GM21576 (cell line): Measurements from ENCODE around the gene RPS5.
"Not testable (repeated sequence)": the region's sequence is repeated elsewhere in the genome, so short reads cannot be mapped to it uniquely, and the experiment has no call there.

Experiments
- ATAC-seq: cut with Tn5 transposase; IDR thresholded peaks from one replicate; pipeline ENCODE4 v1.9.1; 2021; ENCODE audit warnings: mild to moderate bottlenecking, moderate library complexity; ENCODE audit not compliant: unreplicated experiment

RPS5 gene

DNA sequence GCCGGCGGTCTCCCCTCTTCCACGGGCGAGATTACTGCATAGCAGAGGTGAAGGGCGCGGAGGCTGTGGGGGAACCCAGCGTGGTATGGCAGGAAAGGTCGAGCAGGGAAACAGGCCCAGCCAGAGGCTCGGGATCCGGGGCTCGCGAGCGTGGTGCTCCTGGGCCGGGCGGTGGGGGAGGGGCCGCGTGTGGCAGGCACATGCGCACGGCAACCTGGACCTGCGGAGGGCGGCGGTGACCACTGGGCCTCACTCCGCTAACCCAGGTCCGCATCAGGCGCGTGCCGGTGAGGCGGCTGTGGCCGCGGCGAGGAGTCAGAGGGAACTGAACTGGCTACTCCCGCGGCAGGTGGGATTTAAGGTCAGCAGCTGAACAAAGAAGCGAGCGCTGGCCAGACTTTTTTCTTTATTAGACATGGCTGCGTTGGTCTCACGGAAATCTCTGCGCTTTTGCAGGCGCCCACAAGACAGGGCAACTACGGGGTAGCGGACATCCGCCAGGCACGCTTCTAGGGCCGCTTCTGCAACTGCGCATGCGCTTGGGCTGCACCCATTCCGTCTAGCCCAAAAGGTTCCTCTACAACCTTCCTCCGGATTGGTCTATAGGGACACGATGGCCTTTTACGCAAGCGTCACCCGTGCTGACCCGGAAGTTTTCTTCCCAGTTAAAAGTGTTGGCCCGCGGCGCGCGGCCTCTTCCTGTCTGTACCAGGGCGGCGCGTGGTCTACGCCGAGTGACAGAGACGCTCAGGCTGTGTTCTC lies at the start of gene RPS5:
Gene RPS5 (plus strand): TSS at position 694 of the 762 bp plus-strand sequence. CDS start 869 bp downstream, outside the sequence.
- peak; percentile 84 for ATAC-seq

- no peak for ATAC-seq
Measured at GRCh38 chr19:58338336-58338735, 48.7 kb upstream of the RPS5 start.

GRCh38 chr19:58338825-58339558 lies 48.1 kb upstream of the RPS5 start:
- no peak for ATAC-seq

DNA sequence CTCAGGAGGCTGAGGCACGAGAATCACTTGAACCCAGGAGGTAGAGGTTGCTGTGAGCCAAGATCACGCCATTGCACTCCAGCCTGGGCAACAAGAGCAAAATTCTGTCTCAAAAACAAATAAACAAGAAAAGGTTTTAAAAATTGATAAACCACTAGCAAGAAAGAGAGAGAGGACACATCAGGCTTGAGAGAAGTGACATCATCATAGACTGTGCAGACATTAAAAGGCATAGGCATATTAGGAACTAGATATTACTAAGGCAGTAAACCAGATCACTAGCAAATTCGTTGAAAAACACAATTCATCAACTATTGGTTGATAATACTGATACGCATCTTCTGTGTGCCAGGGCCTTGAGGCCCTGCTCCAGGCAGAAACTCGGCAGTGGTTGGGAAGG lies 41.5 kb upstream of the RPS5 start:
- ATAC-seq: no peak

- ATAC-seq: peak; percentile 79
Measured at GRCh38 chr19:58346961-58347929, 39.8 kb upstream of the RPS5 start.

- not testable (repeated sequence) for ATAC-seq
Measured at GRCh38 chr19:58348080-58348479, 39.0 kb upstream of the RPS5 start.

- ATAC-seq: no peak
Measured at GRCh38 chr19:58349590-58349989, 37.5 kb upstream of the RPS5 start.

DNA sequence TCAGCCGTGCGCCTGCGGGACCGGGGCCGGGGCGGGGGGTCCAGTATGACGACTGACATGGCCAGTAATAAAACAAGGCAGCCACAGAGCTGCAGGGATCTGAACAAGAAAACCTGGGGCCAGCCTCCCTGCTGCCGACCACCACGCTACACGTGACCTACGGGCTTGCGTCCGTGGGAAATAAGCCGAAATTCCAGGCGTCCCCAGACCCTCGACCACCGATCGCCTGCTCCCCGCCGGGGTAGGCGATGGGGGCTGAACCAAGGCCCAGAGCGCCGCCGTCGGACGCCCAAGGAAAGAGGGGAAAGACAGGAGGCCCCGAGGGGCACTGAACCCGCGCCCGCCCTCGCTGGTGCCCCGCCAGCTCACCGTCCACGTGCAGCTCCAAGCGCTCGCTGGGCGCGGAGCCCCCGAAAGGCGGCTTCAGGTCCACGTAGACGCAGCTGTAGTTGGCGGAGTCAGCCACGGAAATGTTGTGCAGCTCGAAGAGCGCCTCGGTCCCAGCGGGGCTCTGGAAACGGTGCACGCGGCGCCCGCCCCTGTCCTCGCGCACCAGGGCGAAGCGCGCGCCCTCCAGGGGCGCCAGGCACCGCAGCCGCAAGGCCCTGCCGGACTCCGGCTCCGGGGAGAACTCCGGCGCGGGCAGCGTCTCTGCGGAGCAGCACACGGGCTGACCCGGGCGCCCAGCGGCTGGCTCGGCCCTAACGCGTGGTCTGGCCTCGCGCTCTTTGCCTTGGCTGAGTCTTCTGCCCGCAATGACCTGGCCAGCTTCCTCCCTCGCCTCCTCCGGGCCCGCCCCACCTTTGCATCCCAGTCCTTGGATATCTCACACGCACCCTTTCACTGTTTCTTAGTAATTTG lies 36.8 kb upstream of the RPS5 start:
- ATAC-seq: no peak

GRCh38 chr19:58350871-58351557 lies 36.1 kb upstream of the RPS5 start:
- no peak for ATAC-seq

DNA sequence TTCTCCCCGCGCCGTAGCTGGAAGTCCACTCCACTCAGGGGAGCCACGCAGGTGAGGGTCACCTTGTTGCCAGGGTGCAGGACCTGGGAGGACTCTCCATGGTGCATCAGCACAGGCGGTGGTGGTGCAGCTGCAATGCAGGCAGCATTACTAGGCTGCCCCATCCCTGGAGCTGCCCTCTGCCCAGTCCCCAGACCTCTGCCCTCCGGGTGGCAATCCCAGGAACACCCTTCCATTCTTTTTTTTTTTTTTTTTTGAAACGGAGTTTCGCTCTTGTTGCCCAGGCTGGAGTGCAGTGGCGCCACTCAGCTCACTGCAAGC lies 35.6 kb upstream of the RPS5 start:
- no peak for ATAC-seq

GRCh38 chr19:58351990-58352755 lies 34.9 kb upstream of the RPS5 start:
- ATAC-seq: no peak

DNA sequence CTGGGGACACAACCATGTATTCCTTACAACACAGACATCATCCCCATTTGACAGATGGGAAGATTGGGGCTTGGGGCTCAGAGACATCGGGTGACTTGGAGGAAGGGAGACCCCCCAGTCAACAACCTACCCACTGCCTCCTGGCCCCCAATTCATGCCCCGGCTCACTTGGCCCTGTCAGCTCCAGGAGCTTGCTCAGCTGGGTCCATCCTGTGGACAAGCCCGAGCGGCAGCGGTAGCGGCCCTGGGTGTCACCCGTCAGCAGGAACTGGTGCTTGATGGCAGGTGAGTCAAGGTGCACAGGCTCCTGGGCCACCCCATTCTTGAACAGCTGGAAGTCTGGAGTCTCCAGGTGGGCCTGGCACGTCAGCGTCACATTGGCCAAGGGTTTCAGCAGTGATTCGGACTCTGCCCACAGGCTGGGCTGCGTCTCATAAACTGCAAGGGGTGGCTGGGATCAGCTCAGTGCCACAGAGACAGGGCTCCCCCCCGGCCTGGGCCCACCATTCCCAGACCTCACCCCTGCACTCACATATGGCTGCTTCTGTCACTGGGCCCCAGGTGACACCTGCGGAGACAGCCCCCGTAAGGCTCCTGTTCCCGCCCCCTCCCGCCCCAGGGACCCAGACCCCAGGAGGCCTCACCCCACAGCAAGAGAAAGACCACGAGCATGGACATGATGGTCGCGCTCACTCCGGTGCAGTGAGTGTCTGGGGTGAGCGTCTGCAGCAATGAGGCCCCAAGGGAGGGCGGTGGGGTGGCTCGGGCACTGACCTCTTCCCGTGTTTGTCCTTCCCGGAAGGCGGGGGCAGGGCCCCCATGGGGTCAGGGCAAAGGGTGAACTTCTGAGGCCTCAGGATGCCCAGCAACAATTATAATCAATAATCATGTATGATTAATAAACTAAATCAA lies 34.1 kb upstream of the RPS5 start, which contains the start of gene A1BG:
Gene A1BG (minus strand): TSS at position 733 of the 912 bp plus-strand sequence. CDS start 55 bp downstream, at position 678.
- ATAC-seq: no peak

GRCh38 chr19:58353717-58354477 lies 33.2 kb upstream of the RPS5 start:
- no peak for ATAC-seq

GRCh38 chr19:58354478-58355030 lies 32.5 kb upstream of the RPS5 start:
- ATAC-seq: no peak

DNA sequence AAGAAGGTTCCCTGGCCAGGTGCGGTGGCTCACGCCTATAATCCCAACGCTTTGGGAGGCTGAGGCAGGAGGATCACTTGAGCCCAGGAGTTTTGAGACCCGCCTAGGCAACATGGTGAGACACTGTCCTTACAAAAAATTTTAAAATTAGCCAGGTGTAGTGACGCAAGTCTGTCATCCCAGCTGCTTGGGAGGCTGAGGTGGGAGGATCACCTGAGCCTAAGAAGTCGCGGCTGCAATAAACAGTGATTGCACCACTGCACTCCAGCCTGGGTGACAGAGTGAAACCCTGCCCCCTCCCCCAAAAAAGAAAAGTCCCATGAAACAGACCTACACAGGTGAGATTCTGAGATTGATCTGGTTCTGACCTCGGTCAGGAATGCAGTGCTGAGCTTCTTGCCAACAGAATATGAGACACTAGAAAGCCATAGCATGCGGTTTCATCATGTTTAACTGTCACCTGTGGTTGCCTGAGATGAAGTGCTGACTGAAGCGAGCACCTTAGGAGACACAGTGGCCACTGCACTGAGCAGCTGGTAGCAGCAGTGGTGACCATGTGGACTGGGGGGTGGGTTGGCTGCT lies 31.8 kb upstream of the RPS5 start:
- no peak for ATAC-seq
